ENCODE results near the gene TIMM22.

DNA sequence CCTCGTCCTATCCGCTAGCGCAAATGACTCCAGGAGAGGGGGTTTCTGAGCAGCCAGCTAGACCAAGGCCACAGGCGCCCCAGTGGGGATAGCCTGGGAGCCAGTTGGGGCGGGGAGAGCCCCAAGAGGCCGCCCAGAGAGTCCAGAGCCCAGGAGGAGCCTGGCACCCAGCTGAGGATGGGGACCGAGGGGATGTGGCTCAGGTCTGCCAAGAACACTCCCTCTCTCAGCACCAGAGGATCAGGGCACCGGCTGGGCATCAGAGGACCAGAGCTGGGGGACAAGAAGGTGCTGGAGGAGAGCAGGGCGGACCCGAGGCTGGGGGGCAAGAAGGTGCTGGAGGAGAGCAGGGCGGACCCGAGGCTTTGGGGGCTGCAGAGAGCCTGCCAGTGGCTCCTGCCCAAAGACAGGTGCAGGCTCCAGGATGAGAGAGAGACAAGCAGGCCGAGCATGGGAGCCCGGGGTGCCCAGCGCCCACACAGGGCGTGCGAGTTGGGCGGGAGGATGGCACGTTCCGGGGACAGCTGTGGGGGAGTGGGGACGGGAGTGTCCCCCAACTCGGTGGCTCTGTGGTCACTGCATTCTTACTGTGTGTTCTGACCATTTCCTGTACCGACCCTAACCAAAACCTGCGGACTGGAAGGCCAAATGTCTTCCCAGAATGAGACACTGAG is 39.4 kb downstream of the TIMM22 start:
- TF ChIP-seq, protein P1, sequence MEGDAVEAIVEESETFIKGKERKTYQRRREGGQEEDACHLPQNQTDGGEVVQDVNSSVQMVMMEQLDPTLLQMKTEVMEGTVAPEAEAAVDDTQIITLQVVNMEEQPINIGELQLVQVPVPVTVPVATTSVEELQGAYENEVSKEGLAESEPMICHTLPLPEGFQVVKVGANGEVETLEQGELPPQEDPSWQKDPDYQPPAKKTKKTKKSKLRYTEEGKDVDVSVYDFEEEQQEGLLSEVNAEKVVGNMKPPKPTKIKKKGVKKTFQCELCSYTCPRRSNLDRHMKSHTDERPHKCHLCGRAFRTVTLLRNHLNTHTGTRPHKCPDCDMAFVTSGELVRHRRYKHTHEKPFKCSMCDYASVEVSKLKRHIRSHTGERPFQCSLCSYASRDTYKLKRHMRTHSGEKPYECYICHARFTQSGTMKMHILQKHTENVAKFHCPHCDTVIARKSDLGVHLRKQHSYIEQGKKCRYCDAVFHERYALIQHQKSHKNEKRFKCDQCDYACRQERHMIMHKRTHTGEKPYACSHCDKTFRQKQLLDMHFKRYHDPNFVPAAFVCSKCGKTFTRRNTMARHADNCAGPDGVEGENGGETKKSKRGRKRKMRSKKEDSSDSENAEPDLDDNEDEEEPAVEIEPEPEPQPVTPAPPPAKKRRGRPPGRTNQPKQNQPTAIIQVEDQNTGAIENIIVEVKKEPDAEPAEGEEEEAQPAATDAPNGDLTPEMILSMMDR (IDR thresholded peaks at IDR 0.05; ENCODE audit: insufficient read depth, low read length), result no peak
- TF ChIP-seq POLR2AphosphoS5 (IDR thresholded peaks at IDR 0.05; ENCODE audit: low read depth), result no peak
- TF ChIP-seq, protein P2, sequence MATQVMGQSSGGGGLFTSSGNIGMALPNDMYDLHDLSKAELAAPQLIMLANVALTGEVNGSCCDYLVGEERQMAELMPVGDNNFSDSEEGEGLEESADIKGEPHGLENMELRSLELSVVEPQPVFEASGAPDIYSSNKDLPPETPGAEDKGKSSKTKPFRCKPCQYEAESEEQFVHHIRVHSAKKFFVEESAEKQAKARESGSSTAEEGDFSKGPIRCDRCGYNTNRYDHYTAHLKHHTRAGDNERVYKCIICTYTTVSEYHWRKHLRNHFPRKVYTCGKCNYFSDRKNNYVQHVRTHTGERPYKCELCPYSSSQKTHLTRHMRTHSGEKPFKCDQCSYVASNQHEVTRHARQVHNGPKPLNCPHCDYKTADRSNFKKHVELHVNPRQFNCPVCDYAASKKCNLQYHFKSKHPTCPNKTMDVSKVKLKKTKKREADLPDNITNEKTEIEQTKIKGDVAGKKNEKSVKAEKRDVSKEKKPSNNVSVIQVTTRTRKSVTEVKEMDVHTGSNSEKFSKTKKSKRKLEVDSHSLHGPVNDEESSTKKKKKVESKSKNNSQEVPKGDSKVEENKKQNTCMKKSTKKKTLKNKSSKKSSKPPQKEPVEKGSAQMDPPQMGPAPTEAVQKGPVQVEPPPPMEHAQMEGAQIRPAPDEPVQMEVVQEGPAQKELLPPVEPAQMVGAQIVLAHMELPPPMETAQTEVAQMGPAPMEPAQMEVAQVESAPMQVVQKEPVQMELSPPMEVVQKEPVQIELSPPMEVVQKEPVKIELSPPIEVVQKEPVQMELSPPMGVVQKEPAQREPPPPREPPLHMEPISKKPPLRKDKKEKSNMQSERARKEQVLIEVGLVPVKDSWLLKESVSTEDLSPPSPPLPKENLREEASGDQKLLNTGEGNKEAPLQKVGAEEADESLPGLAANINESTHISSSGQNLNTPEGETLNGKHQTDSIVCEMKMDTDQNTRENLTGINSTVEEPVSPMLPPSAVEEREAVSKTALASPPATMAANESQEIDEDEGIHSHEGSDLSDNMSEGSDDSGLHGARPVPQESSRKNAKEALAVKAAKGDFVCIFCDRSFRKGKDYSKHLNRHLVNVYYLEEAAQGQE (IDR thresholded peaks at IDR 0.05; ENCODE audit: insufficient replicate concordance, low read depth), result no peak
- no peak for TF ChIP-seq GABPA (IDR thresholded peaks at IDR 0.05; ENCODE audit: low read depth)
- TF ChIP-seq SPI1 (IDR thresholded peaks at IDR 0.05; ENCODE audit: borderline replicate concordance, low read depth), result no peak

All from HL-60 (cell line).